Nucleus accumbens (tissue), 56 donors: ENCODE results near the gene C1orf226.
"Not testable (repeated sequence)": the region's sequence is repeated elsewhere in the genome, so short reads cannot be mapped to it uniquely, and the experiment has no call there.

ENCODE experiments used
- DNase-seq, 56 donors: peaks; one replicate each; lab custom pipeline; 2025; lab: John Stamatoyannopoulos, UW

Gene C1orf226

GRCh38 chr1:162400790-162401355 lies 19.3 kb downstream of the C1orf226 start:
- no peak for DNase-seq

DNA sequence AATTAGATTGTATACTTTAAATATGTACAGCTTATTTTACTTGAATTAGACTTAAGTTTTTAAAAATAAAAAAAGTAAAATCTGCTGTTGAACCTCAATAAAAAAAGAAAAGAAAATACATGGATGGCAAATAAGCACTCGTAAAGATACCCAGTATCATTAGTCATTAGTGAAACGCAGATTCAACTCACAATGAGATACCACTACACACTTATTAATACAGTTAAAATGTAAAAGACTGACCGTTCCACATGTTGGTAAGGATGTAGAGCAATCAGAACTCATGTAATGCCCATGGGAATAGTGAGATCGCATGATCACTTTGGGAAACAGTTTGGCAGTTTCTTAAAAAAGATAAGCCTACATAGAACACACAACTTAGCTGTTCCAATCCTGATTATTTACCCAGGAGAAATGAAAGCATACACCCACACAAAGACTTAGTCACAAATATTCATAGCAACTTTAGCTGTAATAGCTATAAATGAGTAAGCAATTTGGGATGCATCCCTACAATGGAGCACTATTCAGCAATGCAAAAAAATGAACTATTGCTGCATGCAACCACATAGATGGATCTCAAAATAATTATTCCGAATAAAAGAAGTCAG lies 23.1 kb downstream of the C1orf226 start:
- no peak for DNase-seq

DNA sequence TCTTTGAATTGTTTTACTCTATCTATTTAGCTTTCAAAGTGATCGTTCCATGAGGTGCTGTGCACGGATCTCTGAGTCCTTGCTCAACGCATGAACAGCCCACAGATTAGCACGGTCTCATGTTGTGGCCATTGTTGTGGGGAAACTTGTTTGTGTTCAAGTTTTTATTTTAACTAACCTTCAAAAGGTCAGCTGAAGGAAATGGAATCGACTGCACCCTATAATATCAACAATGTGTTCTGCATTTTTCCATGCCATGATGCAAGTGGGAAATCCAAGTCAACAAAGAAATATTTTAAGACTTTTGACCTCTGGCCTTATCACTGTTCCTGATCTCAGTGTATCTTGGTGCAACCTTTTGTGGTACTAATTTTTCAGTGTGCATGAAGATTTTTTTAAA lies 24.3 kb downstream of the C1orf226 start:
- DNase-seq = no peak

DNA sequence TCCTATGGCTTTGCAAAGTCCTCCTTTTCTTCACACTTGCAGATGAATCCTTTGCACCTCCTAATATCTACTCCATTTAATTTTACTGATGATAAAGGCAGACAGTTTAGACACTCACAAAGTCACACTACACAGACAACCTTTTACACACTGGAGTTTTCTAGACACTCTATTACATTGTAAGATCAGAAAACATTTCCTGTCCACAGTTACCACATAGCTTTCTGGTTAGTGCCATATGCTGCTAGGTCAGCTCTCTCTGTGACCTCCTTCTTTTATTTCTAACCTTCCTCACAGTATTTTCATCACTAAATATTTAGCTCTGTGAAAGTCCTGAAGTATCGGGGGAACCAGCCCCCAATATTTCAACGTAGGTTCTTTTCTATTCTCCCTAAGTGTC lies 25.3 kb downstream of the C1orf226 start:
- no peak for DNase-seq

GRCh38 chr1:162407539-162407938 lies 26.0 kb downstream of the C1orf226 start:
- DNase-seq = no peak

DNA sequence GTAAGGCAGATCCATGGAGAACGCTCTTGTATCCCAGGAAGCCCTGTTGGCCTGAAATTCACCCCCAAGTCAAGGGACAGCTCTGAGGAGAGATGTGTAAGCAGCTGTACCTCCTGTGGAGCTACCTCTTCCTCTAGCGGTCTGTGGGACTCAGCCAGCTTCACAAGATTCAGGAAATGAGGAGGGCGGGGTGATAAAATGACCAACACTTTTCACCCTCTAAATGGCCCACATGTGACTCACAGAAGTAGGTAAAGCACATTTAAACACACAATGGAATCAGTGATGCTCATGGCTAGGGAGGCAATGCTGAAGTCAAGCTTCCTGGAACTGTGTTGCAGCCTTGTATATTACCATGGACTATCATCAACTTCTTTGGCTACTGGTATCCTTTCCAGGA lies 30.5 kb downstream of the C1orf226 start, which contains the start of gene SH2D1B:
Gene SH2D1B, minus strand, starts transcription at position 135 of the 400 bp plus-strand sequence. Its CDS starts 120 bp downstream, at position 15.
- no peak for DNase-seq

DNA sequence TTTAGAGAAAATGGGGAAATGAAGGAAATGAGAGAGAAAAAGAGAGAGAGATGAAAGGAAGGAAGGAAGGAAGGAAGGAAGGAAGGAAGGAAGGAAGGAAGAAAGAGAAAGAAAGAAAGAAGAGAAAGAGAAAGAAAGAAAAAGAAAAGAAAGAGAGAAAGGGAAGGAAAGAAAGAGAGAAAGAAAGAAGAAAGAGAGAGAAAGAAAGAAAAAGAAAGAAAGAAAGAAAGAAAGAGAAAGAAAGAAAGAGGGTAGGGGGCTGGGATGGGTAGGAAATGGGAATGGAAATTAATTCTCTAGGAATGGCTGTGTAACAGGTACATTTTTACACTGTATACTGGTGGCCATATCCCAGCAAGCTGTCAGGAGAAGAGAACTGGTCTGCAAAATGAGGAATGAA lies 34.7 kb downstream of the C1orf226 start:
- no peak for DNase-seq

DNA sequence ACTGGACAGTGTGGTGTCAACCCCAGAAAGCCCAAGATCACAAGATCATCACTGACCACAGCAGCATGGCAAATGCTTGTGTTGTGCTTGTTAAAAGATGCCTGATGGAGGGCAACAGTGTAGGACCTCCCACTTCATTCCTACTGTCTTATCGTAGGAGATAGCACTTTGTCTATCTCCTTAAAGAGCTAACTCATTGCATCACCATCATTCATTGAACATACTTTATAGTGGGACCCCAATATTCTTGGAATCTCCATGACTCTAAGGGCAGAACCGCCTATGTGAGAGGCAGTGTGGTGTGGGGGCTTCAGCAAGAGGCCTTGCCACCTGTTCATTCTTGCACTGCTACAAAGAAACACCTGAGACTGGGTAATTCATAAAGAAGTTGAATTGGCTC lies 35.4 kb downstream of the C1orf226 start:
- DNase-seq = no peak

- DNase-seq = no peak
Measured at GRCh38 chr1:162417650-162418049, 36.1 kb downstream of the C1orf226 start.

DNA sequence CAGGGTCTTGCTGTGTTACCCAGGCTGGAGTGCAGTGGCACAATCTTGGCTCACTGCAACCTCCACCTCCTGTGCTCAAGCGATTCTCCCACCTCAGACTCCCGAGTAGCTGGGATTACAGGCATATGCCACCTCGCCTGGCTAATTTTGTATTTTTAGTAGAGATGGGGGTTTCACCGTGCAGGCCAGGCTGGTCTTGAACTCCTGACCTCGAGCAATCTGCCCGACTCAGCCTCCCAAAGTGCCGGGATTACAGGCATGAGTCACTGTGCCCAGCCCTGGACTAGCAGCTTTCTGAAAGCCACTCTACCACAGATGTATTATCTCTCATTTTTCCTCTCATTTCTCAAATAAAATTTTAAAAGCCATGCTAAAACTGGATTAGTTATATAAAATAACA lies 37.1 kb downstream of the C1orf226 start:
- not testable (repeated sequence) for DNase-seq

GRCh38 chr1:162419450-162419931 lies 38.0 kb downstream of the C1orf226 start:
- DNase-seq = not testable (repeated sequence)

- no peak for DNase-seq
Measured at GRCh38 chr1:162420120-162420519, 38.6 kb downstream of the C1orf226 start.

DNA sequence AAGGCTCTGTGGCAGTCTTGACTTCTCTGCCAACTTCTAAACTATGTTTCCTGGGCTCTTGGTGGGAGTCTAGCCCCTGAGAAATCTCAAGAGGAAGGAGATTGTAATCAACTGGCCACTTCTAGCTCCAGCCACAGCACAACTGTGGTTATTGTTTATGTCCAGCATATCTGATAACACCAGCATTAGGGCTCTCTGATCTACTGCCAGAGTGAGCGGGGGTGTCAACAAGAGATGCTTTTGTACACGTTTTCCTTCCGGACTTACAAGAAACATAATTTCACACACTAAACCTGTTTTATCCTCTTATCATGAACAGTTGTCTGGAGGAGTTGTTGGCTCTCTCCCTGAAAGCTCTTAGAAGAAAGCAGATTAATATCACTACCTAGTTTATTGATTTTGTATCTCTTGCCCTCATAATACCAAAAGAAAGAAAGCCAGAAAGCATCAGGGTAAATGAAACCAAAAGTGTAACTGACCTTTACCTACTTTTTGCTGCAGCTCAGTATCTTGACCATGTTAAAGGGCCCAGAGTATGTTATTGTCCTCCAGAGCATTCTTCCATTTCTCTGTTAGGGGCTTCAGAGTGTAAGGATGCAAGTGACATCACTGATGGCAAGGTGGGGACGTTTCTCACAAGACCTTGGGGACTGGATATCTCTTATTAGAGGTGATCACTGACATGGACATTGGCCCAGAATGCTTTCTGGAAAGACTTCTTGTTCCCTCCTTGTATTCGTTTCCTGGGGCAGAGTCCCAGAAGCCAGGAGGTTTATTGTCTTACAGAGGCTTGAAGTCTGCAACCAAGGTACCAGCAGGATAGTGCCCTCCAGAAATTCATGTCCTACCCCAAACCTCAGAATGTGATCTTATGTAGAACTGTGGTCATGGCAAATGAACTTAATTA lies 40.0 kb downstream of the C1orf226 start:
- DNase-seq = no peak

DNA sequence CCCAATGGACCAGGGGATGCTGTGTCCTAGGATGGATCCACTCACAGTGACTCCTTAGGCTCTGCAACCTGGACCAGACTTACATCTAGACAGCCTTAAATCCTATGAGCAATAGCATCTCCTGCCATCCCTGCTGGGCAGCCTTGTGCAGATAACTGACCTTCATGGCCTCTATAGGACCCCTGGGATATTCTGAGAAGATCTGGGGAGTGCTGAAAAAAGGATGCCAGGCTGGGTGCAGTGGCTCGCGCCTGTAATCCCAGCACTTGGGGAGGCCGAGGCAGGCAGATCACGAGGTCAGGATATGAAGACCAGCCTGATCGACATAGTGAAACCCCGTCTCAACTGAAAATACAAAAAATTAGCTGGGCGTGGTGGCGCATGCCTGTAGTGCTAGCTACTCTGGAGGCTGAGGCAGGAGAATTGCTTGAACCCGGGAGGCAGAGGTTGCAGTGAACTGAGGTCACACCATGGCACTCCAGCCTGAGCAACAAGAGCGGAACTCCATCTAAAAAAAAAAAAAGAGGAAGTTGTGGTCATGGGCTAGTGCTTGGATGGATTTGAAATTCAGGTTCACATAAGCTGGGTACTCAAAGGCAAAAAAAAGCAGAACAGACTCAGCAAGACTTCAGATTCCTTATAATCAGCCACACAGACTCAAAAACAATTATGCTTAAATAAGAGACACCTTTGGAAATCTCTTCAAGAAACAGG lies 41.3 kb downstream of the C1orf226 start:
- no peak for DNase-seq

GRCh38 chr1:162430583-162430982 lies 49.1 kb downstream of the C1orf226 start:
- DNase-seq = no peak

DNA sequence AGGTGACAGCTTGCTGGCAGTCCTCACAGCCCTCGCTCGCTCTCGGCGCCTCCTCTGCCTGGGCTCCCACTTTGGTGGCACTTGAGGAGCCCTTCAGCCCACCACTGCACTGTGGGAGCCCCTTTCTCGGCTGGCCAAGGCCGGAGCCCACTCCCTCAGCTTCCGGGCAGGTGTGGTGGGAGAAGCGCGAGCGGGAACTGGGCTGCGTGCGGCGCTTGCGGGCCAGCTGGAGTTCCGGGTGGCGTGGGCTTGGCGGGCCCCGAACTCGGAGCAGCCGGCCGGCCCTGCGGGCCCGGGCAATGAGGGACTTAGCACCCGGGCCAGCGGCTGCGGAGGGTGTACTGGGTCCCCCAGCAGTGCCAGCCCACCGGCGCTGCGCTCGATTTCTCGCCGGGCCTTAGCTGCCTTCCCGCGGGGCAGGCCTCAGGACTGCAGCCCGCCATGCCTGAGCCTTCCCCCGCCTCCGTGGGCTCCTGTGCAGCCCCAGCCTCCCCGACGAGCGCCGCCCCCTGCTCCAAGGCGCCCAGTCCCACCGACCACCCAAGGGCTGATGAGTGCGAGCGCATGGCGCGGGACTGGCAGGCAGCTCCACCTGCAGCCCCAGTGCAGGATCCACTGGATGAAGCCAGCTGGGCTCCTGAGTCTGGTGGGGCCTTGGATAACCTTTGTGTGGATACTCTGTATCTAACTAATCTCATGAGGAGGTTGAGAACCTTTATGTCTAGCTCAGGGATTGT lies 51.6 kb downstream of the C1orf226 start:
- DNase-seq = not testable (repeated sequence)
